CD4-positive, alpha-beta T cell treated with Interleukin-15 for 4 hours (primary cell): Measurements from ENCODE around the gene CCDC34.

Experiments used
- DNase-seq: peaks from one replicate; pipeline ENCODE4 v3.0.0-alpha.2; 2020; ENCODE audit warnings: low spot score

CCDC34 gene

DNA sequence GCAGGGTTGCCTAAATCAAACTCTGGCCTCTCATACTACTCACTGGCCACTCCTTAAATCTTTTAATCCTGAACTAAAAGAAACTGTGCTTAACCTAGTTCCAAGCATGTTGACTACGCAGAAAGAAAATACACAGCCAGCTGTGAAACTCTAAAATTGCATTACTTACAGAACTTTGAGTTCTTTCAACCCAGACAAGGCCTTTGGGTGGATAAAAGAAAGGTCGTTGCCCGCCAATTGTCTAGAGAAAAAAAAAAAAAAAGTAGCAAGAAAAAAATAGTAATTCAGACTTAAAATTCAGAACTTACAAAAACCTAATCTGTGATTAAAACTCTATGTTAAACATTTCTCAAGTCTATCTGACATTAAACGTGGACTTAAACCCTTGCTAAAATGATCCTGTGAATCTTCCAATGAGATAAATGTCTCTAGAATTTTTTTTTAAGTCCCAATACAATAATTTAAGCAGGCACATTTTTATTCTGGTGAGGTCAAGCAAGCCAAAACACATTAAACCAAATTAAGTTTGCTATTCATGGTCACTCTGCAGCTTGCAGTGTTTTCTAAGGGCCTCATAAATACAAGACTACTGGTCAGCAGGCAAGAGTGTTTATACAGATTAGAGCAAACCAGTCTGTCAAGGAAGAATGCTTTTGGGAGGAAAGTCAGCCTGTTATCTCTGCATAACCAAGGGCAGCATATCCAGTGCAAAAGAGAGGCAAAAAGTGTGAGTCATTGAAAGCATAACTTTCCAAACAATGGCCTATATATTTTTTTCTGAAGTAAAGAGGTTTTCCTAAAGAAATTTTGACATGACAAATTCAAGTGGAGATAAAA is 29.5 kb upstream of the CCDC34 start:
- DNase-seq, result no peak

- DNase-seq, result no peak
Measured at GRCh38 chr11:27391331-27392015, 28.5 kb upstream of the CCDC34 start.

GRCh38 chr11:27390318-27391295 is 27.6 kb upstream of the CCDC34 start:
- DNase-seq, result no peak

DNA sequence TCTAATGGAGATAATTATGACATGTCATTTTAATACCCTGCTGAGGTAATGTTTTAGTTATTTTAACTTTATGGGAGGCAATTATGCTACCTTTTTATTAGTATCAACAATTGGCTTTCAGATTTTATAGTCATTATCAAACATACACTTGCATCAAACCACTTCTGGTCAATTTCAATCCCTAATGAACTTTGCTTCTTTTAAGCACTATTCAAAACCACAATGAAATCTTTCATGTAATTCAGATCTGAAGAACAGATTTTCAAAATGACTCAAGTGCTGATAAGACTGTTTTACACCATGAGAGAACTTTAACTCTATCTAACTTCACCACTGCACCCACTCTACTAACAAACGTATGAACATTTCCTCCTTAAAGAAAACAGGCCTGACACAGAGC is 25.9 kb upstream of the CCDC34 start:
- no peak for DNase-seq

GRCh38 chr11:27388001-27388400 is 25.0 kb upstream of the CCDC34 start:
- no peak for DNase-seq

DNA sequence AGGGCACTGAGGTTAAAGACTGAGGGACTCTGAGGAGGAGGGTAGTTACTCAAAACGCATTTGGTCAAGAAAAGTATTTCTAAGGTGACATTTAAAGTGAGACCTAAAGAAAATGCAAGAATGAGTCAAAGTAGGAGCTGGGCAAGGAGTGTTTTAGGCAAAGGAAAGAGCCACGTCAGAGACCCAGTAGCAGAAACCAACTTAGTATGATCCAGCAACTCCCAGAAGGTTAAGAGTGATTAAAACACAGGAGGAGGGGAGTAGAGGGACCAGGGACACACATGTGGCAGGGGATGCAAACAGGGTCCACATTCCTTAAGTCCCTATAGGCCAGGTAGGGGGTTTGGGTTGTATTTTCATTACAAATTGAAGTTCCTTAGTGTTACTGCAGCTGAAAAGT is 24.3 kb upstream of the CCDC34 start:
- DNase-seq, result no peak

DNA sequence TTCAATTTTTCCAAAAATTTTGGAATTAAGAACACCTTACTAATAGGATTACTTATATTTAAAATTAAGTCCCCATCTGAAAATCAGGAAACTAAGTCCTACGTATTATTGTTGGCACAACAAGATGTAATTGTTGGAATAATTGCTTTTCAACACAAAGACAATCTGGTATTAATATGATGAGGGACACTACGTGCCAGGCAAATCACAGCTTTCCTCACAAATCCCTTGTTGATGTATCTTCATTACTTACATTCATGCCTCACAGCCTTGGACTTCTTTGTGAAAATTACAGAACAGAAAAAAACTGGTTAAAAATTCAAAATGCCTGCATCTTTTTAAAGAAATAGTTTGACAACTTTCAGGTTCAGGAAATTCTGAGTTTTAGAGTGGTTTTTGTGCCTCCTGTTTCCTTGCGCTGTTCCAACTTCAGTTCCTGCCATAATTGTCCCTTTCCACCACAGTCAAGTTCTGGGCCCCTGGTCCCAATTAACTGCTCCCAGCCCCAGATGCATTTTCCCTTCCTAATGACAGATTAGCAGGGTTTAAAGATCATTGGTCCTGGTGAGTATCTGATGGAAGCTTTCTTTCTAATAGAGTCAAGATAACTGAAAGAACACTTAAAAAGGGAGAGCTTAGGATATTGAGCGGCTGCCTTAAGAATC is 23.3 kb upstream of the CCDC34 start:
- DNase-seq, result no peak

- DNase-seq, result no peak
Measured at GRCh38 chr11:27385245-27385644, 22.2 kb upstream of the CCDC34 start.

DNA sequence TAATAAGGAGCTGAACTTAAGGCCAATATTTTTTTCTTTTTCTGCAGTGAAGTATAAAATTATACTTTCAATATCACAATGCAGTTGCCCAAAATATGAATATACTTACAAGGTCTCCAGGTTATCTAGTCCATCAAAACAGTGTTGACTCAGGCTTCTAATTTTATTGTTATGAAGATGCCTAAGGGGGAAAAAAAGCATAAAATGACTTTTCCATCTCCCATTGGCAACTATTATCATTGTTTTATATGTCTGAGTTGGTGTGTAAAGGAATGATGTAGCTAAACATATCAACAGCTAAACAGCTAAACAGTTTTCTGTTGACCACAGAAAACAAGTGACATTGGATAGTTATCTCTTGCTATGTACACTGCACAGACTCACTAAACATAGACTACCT is 21.2 kb upstream of the CCDC34 start:
- DNase-seq, result no peak

DNA sequence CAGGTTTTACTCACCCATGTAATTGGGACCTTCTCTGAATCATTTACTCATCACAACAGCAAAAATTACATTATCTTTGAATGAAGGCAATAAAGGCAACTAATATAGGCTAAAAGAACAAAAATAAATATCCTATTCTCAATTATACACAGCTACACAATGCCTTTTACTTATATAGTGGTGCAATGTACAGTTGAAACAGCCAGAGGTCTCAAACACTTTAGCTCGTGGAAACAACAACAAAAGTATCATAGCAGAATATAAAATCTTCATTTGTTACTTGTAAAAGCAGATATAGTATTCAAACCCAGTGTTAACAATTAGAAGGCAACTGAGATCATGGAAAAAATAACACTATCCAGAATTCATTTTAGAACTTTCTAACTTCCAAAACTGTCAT is 20.6 kb upstream of the CCDC34 start:
- DNase-seq, result no peak

- no peak for DNase-seq
Measured at GRCh38 chr11:27381238-27381666, 18.2 kb upstream of the CCDC34 start.

- DNase-seq, result no peak
Measured at GRCh38 chr11:27380771-27381170, 17.8 kb upstream of the CCDC34 start.

DNA sequence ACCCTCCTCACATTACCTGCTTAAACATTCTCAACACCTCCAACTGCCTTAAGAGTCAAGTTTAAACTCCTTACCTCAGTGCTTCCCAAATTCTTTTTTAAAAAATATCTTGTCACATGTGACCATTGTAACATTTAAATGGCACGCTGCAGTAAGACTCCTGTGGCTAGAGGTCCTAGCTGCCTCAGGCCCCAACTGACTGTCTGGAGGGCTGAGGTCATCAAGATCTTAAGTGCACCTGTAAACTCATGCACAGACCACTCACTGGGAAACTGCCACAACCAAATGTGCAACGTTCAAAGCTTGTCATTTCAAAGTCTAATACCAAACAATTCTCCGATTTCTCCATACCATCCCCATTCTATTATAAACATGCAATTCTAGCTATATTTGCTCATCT is 16.4 kb upstream of the CCDC34 start:
- DNase-seq, result no peak

GRCh38 chr11:27375370-27375769 is 12.4 kb upstream of the CCDC34 start:
- DNase-seq, result no peak

DNA sequence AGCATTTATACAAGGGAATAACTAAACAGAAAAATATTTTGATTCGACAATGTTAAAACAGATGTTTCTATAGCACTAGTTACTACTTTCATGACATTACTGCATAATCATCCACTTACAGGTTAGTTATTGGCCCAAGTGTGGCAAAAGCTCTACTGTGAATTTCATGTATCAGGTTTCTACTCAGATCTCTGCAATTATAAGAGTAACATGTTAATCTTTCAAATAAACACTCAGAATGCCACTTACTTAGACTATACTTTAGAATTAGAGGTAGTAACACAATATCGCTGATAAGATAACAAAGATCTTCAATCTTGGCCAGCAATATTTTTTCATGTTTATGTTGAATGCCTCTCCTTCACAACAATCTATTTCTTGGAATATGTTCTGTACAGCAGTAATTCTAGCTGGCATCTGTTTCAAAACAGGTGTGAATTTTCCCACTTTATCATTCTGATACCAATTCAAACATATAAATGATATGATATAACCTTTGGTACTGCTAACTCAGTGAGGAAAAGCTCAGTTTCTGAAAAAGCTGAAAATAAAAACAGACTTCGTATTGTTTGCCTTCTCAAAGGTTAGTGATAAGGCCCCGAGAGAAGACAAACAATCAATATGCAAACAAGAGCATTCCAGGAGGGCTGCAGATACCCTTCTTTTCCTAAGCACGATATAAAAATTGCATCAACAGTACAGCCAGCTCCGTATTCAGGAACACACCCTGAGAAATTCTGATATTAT is 11.0 kb upstream of the CCDC34 start:
- DNase-seq, result no peak

- no peak for DNase-seq
Measured at GRCh38 chr11:27373392-27373791, 10.4 kb upstream of the CCDC34 start.

DNA sequence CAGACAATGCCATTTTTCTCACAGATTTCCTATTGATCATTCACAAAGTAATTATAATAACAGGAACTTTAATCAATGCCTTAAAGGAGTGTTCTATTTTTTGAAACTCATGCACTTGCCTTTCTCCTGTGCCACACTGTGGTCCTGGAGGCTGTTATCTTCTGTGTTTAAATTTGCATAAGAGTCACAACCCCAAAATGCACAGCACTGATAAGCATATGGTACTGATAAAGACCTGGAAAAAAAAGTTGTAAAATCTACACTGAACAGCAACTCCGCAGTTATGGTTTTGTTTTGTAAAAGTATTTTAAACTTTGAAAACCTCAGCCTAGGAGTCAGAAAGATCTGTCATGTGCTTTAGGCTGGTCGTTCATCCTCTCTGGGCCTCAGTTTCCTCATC is 9.1 kb upstream of the CCDC34 start:
- no peak for DNase-seq

DNA sequence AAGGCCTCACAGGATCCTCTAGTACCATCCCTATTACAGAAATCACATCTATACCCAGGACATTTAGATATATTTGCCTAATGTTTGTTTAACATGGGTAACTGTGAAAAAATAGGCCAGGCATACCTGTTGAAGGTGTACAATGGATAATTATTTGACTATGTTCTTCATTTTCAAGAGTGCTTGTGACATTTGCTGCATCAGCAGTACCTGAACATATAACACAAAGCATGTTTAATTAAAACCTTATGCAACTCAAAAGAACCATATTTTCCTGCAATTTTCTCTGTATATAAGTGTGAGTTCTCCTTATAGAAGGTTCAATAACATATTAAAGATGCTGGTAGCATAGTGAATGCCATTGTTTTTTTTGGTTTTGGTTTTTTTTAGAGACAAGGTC is 8.5 kb upstream of the CCDC34 start:
- DNase-seq, result no peak

GRCh38 chr11:27370374-27370773 is 7.4 kb upstream of the CCDC34 start:
- DNase-seq, result no peak

GRCh38 chr11:27367881-27368280 is 4.9 kb upstream of the CCDC34 start:
- no peak for DNase-seq

GRCh38 chr11:27363576-27364117 is 632 bp upstream of the CCDC34 start:
- no peak for DNase-seq
